ENCODE measurements around the gene C18orf63.

DNA sequence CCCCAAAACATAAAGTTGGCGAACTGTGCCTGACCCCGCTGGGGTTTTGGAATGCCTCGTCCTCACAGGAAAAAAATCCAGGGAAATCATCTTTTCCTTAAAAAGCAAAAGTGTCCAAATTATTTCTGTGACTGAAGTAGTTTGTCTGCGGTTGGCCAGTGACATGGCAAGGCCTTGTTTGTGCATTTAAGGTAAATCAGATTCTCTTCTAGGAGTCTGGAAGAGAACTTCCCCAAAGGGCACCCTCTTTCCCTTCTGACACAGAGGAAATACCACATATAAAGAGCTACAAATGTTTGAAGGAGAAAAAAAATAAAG, 23.1 kb upstream of the C18orf63 start:
- TF ChIP-seq, protein P1, sequence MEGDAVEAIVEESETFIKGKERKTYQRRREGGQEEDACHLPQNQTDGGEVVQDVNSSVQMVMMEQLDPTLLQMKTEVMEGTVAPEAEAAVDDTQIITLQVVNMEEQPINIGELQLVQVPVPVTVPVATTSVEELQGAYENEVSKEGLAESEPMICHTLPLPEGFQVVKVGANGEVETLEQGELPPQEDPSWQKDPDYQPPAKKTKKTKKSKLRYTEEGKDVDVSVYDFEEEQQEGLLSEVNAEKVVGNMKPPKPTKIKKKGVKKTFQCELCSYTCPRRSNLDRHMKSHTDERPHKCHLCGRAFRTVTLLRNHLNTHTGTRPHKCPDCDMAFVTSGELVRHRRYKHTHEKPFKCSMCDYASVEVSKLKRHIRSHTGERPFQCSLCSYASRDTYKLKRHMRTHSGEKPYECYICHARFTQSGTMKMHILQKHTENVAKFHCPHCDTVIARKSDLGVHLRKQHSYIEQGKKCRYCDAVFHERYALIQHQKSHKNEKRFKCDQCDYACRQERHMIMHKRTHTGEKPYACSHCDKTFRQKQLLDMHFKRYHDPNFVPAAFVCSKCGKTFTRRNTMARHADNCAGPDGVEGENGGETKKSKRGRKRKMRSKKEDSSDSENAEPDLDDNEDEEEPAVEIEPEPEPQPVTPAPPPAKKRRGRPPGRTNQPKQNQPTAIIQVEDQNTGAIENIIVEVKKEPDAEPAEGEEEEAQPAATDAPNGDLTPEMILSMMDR (IDR thresholded peaks at IDR 0.05; ENCODE audit: poor library complexity, severe bottlenecking), result no peak
- TF ChIP-seq TAF1 (IDR thresholded peaks at IDR 0.05; ENCODE audit: low read depth) (no peak), POLR2AphosphoS5 (IDR thresholded peaks at IDR 0.05) (no peak), EZH2 (IDR thresholded peaks at IDR 0.05; ENCODE audit: borderline replicate concordance, insufficient read depth, low read length, poor library complexity, severe bottlenecking) (no peak), EP300 (conservative IDR thresholded peaks at IDR 0.05; ENCODE audit: poor library complexity, severe bottlenecking) (no peak), RAD21 (conservative IDR thresholded peaks at IDR 0.05) (no peak)
- TF ChIP-seq, protein P2, sequence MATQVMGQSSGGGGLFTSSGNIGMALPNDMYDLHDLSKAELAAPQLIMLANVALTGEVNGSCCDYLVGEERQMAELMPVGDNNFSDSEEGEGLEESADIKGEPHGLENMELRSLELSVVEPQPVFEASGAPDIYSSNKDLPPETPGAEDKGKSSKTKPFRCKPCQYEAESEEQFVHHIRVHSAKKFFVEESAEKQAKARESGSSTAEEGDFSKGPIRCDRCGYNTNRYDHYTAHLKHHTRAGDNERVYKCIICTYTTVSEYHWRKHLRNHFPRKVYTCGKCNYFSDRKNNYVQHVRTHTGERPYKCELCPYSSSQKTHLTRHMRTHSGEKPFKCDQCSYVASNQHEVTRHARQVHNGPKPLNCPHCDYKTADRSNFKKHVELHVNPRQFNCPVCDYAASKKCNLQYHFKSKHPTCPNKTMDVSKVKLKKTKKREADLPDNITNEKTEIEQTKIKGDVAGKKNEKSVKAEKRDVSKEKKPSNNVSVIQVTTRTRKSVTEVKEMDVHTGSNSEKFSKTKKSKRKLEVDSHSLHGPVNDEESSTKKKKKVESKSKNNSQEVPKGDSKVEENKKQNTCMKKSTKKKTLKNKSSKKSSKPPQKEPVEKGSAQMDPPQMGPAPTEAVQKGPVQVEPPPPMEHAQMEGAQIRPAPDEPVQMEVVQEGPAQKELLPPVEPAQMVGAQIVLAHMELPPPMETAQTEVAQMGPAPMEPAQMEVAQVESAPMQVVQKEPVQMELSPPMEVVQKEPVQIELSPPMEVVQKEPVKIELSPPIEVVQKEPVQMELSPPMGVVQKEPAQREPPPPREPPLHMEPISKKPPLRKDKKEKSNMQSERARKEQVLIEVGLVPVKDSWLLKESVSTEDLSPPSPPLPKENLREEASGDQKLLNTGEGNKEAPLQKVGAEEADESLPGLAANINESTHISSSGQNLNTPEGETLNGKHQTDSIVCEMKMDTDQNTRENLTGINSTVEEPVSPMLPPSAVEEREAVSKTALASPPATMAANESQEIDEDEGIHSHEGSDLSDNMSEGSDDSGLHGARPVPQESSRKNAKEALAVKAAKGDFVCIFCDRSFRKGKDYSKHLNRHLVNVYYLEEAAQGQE (IDR thresholded peaks at IDR 0.05; ENCODE audit: borderline replicate concordance), result no peak

All from neural cell (in vitro differentiated cells).